GM18909 (cell line): Measurements from ENCODE around the gene KMT2C.
A peak's percentile ranks its signal among the peaks of the same experiment; 100 is the strongest.
"Not testable (repeated sequence)": the region's sequence is repeated elsewhere in the genome, so short reads cannot be mapped to it uniquely, and the experiment has no call there.

Source experiments
- ATAC-seq: cut with Tn5 transposase; IDR thresholded peaks from one replicate; pipeline ENCODE4 v1.9.1; 2021; ENCODE audit warnings: mild to moderate bottlenecking; ENCODE audit not compliant: unreplicated experiment, poor library complexity

The KMT2C gene

GRCh38 chr7:152442330-152442835 is 6.6 kb upstream of the KMT2C start:
- ATAC-seq = no peak

GRCh38 chr7:152441810-152442209 is 6.0 kb upstream of the KMT2C start:
- ATAC-seq = not testable (repeated sequence)

DNA sequence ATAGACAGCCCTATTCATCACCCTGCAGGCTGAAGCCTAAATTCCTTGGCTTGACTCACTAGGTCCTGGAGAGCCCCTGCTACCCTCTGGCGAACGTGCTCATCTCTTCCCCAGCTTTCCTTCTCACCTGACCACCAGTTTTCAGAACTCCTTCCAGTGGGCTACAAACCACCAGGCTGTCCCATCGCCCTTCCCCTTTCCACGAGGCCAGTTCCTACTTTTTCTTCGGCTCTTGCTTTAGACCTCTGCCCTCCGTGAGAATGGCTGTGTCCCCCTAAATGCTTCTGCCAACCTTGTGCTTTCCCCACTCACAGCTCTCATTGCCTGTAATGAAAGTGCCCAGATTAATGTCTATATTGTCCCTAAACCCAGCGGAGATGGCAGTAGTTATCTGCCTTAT is 5.4 kb upstream of the KMT2C start:
- ATAC-seq = not testable (repeated sequence)

DNA sequence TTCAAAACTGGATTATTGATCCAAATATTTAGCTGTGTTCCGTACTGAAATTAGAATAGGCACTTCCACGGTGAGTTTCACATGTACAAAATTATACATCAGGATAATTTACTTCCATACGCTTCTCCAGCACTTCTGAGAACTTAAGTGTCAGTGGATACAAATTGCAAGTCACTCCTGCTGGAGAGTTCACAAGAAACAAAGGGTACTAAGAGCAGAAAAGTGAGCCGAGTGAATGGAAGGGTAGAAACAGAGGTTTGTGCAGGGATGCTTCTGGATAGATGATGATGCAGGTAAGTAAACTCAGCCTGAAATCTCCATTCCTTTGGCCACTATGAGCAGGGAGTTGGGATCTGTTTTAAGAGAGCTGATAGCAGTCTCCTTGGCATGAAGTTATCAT is 2.2 kb upstream of the KMT2C start:
- ATAC-seq = not testable (repeated sequence)

DNA sequence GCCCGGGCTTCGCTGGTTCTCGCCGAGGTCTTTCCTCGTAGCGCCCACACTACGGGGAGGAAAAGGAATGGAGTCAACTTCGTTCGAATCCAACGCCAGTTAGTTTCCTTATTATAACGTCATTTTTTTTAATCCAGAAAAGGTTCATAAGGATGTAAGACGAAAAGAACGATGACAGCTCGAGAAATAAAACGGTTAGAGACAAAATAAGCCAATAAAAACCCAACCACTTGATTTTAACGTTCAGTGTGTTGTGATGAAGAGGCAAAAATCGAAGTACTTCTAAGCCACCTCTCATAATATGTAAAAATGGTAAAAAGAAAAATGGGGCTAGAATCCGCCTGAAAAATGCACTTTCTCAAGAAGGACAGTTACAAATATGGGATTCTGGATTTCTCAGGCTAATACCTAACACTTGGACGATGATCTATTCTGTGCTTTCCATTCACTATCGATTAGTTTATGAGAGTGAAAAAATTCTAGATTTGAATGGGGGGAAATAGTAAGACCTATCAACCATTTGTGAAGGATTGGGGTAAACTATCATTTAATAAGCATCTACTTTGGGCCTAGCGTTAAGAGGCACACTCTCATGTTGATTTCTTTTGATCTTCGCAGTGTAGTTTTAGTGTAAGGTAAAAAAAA is 1.2 kb upstream of the KMT2C start:
- not testable (repeated sequence) for ATAC-seq

GRCh38 chr7:152436111-152436930 is 518 bp upstream of the KMT2C start:
- peak; percentile 59 for ATAC-seq

DNA sequence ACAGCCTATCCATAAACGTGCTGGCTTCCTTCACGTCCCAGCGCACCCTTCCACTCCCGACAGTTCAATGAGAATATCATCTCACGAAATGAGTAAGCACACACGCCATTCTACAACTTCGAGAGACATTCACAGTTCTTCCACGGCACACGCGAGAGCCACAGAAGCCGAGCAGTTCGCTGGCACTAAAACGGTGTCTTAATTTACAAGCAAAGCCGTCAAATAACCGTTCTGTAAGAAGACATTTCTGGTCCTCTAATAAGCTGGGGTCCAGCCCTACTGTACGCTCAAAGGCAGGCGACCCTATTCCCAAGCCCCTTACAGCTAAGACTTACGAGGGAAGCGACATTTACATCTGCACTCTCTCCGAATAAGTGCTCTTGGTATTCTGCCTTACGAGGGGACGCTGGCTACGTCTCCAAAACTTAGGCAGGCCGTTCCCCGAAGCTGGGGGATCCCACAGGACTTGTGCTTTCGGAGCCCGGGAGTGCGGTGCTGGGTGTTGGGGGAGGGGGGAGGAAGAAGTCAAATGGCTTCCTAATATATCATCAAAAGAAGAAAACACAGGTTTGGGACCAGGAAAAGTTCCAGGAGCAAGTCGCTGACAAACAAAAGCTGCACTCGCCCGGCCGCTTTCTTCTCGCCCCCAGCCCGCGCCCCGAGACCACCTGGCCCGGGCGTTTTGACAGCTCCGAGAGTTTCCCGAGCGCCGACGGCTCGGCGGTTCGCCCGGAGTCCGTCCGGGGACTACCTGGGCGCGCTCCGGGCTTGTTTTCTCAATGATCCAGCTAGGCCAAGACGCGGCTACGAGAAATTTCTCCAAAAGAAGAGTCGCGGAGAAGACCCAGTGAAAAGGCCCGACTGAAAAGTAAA is 1.1 kb downstream of the KMT2C start:
- ATAC-seq = peak; percentile 28

DNA sequence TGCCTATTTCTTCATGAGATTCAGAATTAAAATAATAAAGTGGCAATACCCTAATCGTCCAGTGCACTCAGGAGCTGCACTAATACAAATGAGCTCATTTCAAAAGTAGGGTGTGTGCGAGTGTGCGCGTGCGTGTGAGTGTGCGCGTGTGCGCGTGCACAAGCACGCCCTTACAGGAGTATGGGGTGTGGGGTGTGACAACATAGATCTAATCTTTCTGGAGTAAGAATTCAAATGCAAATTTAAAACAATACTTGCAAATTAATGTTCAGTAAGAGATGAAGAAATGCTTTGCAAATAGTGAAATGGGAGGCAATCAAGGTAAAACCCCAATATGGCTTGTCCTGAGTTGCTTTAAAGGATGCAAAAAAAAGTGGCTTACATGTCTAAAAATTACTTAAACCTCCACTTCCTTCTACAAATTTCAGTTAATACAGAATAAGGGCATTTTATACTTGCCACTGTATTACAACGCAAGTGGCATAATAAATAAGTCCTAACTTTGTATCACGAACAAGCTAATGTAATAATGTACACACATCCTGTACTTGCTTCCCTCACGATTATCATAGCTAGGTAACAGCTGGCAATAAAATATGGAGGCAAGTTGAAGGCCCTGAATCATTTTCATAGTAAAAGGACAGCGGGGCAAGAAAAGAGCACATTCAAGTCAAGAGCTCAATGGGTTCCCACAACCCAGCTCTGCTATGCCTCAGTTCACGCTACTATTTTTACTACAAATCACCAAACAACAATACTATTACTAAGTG is 1.9 kb downstream of the KMT2C start:
- ATAC-seq = peak; percentile 26

DNA sequence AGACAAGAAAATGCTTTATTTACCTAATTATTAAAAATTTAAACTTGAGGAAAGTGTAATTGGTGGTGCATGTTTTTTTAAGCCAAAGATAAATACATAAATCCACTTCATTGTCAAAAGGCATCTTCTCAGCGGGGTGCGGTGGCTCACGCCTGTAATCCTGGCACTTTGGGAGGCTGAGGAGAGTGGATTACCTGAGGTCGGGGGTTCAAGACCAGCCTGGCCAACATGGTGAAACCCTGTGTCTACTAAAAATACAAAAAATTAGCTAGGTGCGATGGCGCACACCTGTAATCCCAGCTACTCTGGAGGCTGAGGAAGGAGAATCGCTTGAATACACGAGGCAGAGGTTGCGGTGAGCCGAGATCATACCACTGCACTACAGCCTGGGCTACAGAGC is 3.1 kb downstream of the KMT2C start:
- not testable (repeated sequence) for ATAC-seq

DNA sequence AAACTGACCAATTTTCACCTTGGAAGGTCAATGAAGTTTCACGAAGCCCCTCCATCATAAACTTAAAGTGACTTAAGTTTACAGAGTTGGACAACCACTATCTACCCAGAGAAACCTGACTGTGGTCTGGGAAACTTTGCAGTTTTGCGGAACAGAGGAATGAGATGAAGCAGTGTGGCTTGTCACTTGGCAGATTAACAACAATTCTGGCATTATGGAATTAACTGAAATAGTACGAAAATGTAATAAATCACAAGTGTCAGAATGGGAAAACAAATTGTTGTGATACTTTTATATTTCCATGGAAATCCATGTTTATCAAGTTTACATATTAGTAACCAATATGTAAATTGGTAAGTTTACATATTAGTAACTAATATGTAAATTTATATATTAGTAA is 4.9 kb downstream of the KMT2C start:
- ATAC-seq = no peak

- not testable (repeated sequence) for ATAC-seq
Measured at GRCh38 chr7:152430118-152430517, 5.7 kb downstream of the KMT2C start.

- no peak for ATAC-seq
Measured at GRCh38 chr7:152424348-152425108, 11.3 kb downstream of the KMT2C start.

DNA sequence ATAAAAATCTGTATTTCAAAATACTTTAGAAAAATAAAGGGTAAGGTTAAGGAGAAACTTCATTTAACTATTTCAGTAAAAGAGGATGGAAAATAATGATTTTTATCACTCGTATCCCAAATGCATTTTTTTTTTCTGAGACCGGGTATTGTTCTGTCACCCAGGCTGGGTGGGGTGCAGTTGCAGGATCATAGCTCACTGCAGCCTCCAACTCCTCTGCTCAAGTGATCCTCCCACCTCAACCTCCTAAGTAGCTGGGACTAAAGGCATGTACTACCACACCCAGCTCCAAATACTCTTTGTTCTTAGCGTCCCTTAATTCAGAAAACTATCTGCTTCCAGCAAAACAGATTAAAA is 11.8 kb downstream of the KMT2C start:
- no peak for ATAC-seq

GRCh38 chr7:152423171-152423570 is 12.6 kb downstream of the KMT2C start:
- not testable (repeated sequence) for ATAC-seq

- ATAC-seq = not testable (repeated sequence)
Measured at GRCh38 chr7:152420950-152421349, 14.9 kb downstream of the KMT2C start.

GRCh38 chr7:152419473-152420429 is 16.1 kb downstream of the KMT2C start:
- ATAC-seq = no peak

- ATAC-seq = no peak
Measured at GRCh38 chr7:152414779-152415178, 21.0 kb downstream of the KMT2C start.

- ATAC-seq = no peak
Measured at GRCh38 chr7:152411389-152411788, 24.4 kb downstream of the KMT2C start.
